22Rv1 (cell line): ENCODE results near the gene DTNBP1.

Experiments used
- ZFX ChIP-seq: fragments of 450-650 bp; IDR thresholded peaks from 2 replicates; pipeline ENCODE4 v1.6.1; 2017; ENCODE audit warnings: antibody characterized with exemption, borderline replicate concordance
- TF ChIP-seq, protein P1 (sequence below): fragments of 450-650 bp; IDR thresholded peaks from 2 replicates; pipeline ENCODE4 v1.5.1; 2017; ENCODE audit warnings: mild to moderate bottlenecking

GRCh38 chr6:15475261-15475660 is 187.6 kb downstream of the DTNBP1 start:
- TF ChIP-seq, protein P1, sequence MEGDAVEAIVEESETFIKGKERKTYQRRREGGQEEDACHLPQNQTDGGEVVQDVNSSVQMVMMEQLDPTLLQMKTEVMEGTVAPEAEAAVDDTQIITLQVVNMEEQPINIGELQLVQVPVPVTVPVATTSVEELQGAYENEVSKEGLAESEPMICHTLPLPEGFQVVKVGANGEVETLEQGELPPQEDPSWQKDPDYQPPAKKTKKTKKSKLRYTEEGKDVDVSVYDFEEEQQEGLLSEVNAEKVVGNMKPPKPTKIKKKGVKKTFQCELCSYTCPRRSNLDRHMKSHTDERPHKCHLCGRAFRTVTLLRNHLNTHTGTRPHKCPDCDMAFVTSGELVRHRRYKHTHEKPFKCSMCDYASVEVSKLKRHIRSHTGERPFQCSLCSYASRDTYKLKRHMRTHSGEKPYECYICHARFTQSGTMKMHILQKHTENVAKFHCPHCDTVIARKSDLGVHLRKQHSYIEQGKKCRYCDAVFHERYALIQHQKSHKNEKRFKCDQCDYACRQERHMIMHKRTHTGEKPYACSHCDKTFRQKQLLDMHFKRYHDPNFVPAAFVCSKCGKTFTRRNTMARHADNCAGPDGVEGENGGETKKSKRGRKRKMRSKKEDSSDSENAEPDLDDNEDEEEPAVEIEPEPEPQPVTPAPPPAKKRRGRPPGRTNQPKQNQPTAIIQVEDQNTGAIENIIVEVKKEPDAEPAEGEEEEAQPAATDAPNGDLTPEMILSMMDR = no peak
- no peak for TF ChIP-seq ZFX
